GM23338 (cell line): ENCODE measurements around the gene HDGFL2. TPM values are rescaled to one million over a fixed set of nuclear protein-coding genes. Genes with fewer than 3 reads are reported as not detected.
A peak's percentile ranks its signal among the peaks of the same experiment; 100 is the strongest.

Experiments
- ATAC-seq: fragments of 200-7000 bp; cut with Tn5 transposase; 3 replicates; pipeline ENCODE4 v1.9.1; 2020
- DNase-seq: peaks from one replicate; pipeline ENCODE4 v3.0.0-alpha.2; 2015; ENCODE audit warnings: low spot score
- H2AFZ ChIP-seq: fragments of 200-600 bp; sonication (generic); 2 replicates; pipeline ENCODE4 v1.8.0; 2016; ENCODE audit warnings: antibody characterized with exemption, mild to moderate bottlenecking, moderate library complexity
- H3F3A ChIP-seq: fragments of 200-600 bp; sonication (generic); replicated peaks from 2 replicates; pipeline ENCODE4 v1.8.0; 2017; ENCODE audit warnings: antibody characterized with exemption, mixed run types, low read depth
- H3K27ac ChIP-seq: fragments of 200-600 bp; sonication (generic); 2 replicates; pipeline ENCODE4 v1.6.1; 2016; ENCODE audit warnings: low read depth
- H3K27me3 ChIP-seq: fragments of 200-600 bp; sonication (generic); 2 replicates; pipeline ENCODE4 v1.8.0; 2016; ENCODE audit warnings: mild to moderate bottlenecking, mixed run types, moderate library complexity; ENCODE audit not compliant: insufficient read depth
- H3K36me3 ChIP-seq: fragments of 200-600 bp; sonication (generic); 2 replicates; pipeline ENCODE4 v1.8.0; 2016; ENCODE audit warnings: mild to moderate bottlenecking; ENCODE audit not compliant: insufficient read depth
- H3K4me1 ChIP-seq: fragments of 200-600 bp; sonication (generic); 2 replicates; pipeline ENCODE4 v1.8.0; 2016; ENCODE audit warnings: mild to moderate bottlenecking, moderate library complexity; ENCODE audit not compliant: insufficient read depth
- H3K4me2 ChIP-seq: fragments of 200-600 bp; sonication (generic); 2 replicates; pipeline ENCODE4 v1.7.1; 2017; ENCODE audit warnings: mixed run types
- H3K4me3 ChIP-seq: fragments of 200-600 bp; sonication (generic); 2 replicates; pipeline ENCODE4 v1.6.1; 2016; ENCODE audit warnings: mixed run types
- H3K79me2 ChIP-seq: fragments of 200-600 bp; sonication (generic); replicated peaks from 2 replicates; pipeline ENCODE4 v1.8.0; 2017; ENCODE audit warnings: mild to moderate bottlenecking; ENCODE audit not compliant: insufficient read depth
- H3K9me2 ChIP-seq: fragments of 200-600 bp; sonication (generic); 2 replicates; pipeline ENCODE4 v1.8.0; 2017; ENCODE audit not compliant: insufficient read depth
- H4K20me1 ChIP-seq: fragments of 200-600 bp; sonication (generic); replicated peaks from 2 replicates; pipeline ENCODE4 v1.8.0; 2017; ENCODE audit warnings: mild to moderate bottlenecking; ENCODE audit not compliant: insufficient read depth
- H3K27ac Mint-ChIP-seq: 2 replicates; pipeline ENCODE4 v1.8.0; 2020; ENCODE audit warnings: inconsistent platforms, mild to moderate bottlenecking, moderate library complexity, mixed read lengths
- H3K27me3 Mint-ChIP-seq: 3 replicates; pipeline ENCODE4 v1.8.0; 2022; ENCODE audit warnings: low read depth, mild to moderate bottlenecking, moderate library complexity, mixed read lengths, inconsistent platforms; ENCODE audit not compliant: insufficient read depth, poor library complexity
- H3K36me3 Mint-ChIP-seq: 3 replicates; pipeline ENCODE4 v1.8.0; 2021; ENCODE audit warnings: low read depth, mild to moderate bottlenecking, inconsistent platforms, moderate library complexity, mixed read lengths
- H3K4me1 Mint-ChIP-seq: 3 replicates; pipeline ENCODE4 v1.8.0; 2020; ENCODE audit warnings: mild to moderate bottlenecking, inconsistent platforms, mixed read lengths
- H3K4me3 Mint-ChIP-seq: 3 replicates; pipeline ENCODE4 v1.8.0; 2021; ENCODE audit warnings: moderate library complexity, mild to moderate bottlenecking, inconsistent platforms, mixed read lengths
- H3K9me3 Mint-ChIP-seq: 3 replicates; pipeline ENCODE4 v1.8.0; 2020; ENCODE audit warnings: moderate library complexity, mild to moderate bottlenecking, inconsistent platforms, mixed read lengths
- CREB1 ChIP-seq: fragments of 250-450 bp; sonication (Bioruptor Pico); IDR thresholded peaks from 2 replicates; pipeline ENCODE4 v1.5.0; 2020; ENCODE audit warnings: low read depth, mild to moderate bottlenecking, moderate library complexity
- JUNB ChIP-seq: IDR thresholded peaks from one replicate; pipeline ENCODE4 v1.6.1; 2016; ENCODE audit warnings: antibody characterized with exemption; ENCODE audit not compliant: unreplicated experiment
- POLR2AphosphoS5 ChIP-seq: IDR thresholded peaks from 2 replicates; pipeline ENCODE4 v1.6.1; 2016; ENCODE audit warnings: antibody characterized with exemption, low read depth
- polyA plus RNA-seq: library from polyadenylated mRNA; unstranded; fragments of >200 nt; fragmentation: Nextera tagmentation; extraction: Ambion mirVana; gene quantifications from 2 replicates; pipeline ENCODE4 v1.2.1, GENCODE V29; 2016
- total RNA-seq: library from RNA; depleted of rRNA; stranded (reverse); fragments of >200 nt; shearing (Covaris generic); gene quantifications from 2 replicates; pipeline ENCODE4 v1.2.3, GENCODE V29; 2014
- TF ChIP-seq, protein P1 (sequence below): fragments of 250-450 bp; sonication (Bioruptor Pico); IDR thresholded peaks from 2 replicates; pipeline ENCODE4 v1.5.0; 2020; ENCODE audit warnings: mild to moderate bottlenecking, moderate library complexity
- TF ChIP-seq, protein P2 (sequence below): IDR thresholded peaks from one replicate; pipeline ENCODE4 v1.6.1; 2018; ENCODE audit warnings: antibody characterized with exemption; ENCODE audit not compliant: unreplicated experiment
- TF ChIP-seq, protein P3 (sequence below), 2 experiments: fragments of 200-600 bp in 1 of 2; sonication (generic) in 1 of 2; conservative IDR thresholded peaks; 2 replicates each; pipeline versions ENCODE4 v1.5.1 to v1.6.1; 2016 to 2017; ENCODE audit warnings: antibody characterized with exemption in 2 of 2, low read depth in 2 of 2, mild to moderate bottlenecking in 2 of 2, moderate library complexity in 1 of 2
- TF ChIP-seq, protein P4 (sequence below): IDR thresholded peaks from 2 replicates; pipeline ENCODE4 v1.6.1; 2016; ENCODE audit warnings: antibody characterized with exemption

HDGFL2 gene
- total and polyA plus RNA-seq, 2 experiments from 2014 or later, result 64.8 to 113 TPM

DNA sequence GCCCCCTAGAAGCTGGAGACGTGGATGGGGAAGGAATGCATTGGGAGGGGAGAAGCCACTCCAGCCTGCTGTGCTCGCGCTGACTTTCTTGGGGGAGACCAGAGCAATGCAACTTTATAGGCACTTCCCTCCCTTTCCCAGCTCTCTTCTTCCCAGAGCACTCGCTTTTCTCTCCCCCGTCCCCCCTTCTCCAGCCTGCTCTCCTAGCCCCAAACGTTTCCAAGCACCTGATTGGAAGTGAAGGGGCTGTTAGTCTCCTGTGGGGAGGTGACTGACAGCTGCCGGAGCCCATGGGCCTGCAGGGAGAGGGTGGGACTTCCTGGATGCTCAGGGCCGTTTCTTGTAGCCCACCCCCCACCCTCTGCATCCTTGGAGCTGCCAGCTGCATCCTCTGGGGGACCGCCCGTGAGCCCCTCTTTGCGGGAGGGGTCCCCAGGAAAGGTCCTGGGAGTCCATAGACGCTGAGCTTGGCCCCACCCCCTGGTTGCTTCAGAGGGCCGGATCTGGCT lies 2.5 kb downstream of the HDGFL2 start:
- H3K9me3 Mint-ChIP-seq, result no peaks in the 10 kb centered on the region
- Histone ChIP-seq H3K36me3 (0 out of 2 replicates have a peak, but pooled peaks cover 21% of the 10 kb centered on the region), H3K79me2 (peaks cover 38% of the 10 kb centered on the region), H3K4me2 (peak overlapping the region; percentile 85), H3K27ac (peak overlapping the region; percentile 64; the same call in 1 of the 2 replicates), H3K4me3 (peak overlapping the region; percentile 85), H4K20me1 (peaks cover 9% of the 10 kb centered on the region), H3K27me3 (no peaks in the 10 kb centered on the region), H3K4me1 (peaks cover 9% of the 10 kb centered on the region; the same call in 1 of the 2 replicates), H3K9me2 (no peaks in the 10 kb centered on the region), H3F3A (peaks cover 18% of the 10 kb centered on the region; the same call in 1 of the 2 replicates), H2AFZ (no peak overlapping the region)
- peaks cover 11% of the 10 kb centered on the region for H3K27me3 Mint-ChIP-seq
- H3K36me3 Mint-ChIP-seq, result peaks cover 26% of the 10 kb centered on the region
- ATAC-seq (peak; percentile 70), DNase-seq (peak; percentile 95)
- peaks cover 13% of the 10 kb centered on the region for H3K4me1 Mint-ChIP-seq
- peak overlapping the region; percentile 93 for H3K27ac Mint-ChIP-seq
- TF ChIP-seq POLR2AphosphoS5, result peak; percentile 67
- TF ChIP-seq, protein P1, sequence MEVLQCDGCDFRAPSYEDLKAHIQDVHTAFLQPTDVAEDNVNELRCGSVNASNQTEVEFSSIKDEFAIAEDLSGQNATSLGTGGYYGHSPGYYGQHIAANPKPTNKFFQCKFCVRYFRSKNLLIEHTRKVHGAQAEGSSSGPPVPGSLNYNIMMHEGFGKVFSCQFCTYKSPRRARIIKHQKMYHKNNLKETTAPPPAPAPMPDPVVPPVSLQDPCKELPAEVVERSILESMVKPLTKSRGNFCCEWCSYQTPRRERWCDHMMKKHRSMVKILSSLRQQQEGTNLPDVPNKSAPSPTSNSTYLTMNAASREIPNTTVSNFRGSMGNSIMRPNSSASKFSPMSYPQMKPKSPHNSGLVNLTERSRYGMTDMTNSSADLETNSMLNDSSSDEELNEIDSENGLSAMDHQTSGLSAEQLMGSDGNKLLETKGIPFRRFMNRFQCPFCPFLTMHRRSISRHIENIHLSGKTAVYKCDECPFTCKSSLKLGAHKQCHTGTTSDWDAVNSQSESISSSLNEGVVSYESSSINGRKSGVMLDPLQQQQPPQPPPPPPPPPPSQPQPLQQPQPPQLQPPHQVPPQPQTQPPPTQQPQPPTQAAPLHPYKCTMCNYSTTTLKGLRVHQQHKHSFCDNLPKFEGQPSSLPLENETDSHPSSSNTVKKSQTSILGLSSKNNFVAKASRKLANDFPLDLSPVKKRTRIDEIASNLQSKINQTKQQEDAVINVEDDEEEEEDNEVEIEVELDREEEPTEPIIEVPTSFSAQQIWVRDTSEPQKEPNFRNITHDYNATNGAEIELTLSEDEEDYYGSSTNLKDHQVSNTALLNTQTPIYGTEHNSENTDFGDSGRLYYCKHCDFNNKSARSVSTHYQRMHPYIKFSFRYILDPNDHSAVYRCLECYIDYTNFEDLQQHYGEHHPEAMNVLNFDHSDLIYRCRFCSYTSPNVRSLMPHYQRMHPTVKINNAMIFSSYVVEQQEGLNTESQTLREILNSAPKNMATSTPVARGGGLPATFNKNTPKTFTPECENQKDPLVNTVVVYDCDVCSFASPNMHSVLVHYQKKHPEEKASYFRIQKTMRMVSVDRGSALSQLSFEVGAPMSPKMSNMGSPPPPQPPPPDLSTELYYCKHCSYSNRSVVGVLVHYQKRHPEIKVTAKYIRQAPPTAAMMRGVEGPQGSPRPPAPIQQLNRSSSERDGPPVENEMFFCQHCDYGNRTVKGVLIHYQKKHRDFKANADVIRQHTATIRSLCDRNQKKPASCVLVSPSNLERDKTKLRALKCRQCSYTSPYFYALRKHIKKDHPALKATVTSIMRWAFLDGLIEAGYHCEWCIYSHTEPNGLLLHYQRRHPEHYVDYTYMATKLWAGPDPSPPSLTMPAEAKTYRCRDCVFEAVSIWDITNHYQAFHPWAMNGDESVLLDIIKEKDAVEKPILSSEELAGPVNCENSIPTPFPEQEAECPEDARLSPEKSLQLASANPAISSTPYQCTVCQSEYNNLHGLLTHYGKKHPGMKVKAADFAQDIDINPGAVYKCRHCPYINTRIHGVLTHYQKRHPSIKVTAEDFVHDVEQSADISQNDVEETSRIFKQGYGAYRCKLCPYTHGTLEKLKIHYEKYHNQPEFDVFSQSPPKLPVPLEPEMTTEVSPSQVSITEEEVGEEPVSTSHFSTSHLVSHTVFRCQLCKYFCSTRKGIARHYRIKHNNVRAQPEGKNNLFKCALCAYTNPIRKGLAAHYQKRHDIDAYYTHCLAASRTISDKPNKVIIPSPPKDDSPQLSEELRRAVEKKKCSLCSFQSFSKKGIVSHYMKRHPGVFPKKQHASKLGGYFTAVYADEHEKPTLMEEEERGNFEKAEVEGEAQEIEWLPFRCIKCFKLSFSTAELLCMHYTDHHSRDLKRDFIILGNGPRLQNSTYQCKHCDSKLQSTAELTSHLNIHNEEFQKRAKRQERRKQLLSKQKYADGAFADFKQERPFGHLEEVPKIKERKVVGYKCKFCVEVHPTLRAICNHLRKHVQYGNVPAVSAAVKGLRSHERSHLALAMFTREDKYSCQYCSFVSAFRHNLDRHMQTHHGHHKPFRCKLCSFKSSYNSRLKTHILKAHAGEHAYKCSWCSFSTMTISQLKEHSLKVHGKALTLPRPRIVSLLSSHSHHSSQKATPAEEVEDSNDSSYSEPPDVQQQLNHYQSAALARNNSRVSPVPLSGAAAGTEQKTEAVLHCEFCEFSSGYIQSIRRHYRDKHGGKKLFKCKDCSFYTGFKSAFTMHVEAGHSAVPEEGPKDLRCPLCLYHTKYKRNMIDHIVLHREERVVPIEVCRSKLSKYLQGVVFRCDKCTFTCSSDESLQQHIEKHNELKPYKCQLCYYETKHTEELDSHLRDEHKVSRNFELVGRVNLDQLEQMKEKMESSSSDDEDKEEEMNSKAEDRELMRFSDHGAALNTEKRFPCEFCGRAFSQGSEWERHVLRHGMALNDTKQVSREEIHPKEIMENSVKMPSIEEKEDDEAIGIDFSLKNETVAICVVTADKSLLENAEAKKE (CRISPR knock-in tag), result no peak
- peak overlapping the region; percentile 85 for H3K4me3 Mint-ChIP-seq

DNA sequence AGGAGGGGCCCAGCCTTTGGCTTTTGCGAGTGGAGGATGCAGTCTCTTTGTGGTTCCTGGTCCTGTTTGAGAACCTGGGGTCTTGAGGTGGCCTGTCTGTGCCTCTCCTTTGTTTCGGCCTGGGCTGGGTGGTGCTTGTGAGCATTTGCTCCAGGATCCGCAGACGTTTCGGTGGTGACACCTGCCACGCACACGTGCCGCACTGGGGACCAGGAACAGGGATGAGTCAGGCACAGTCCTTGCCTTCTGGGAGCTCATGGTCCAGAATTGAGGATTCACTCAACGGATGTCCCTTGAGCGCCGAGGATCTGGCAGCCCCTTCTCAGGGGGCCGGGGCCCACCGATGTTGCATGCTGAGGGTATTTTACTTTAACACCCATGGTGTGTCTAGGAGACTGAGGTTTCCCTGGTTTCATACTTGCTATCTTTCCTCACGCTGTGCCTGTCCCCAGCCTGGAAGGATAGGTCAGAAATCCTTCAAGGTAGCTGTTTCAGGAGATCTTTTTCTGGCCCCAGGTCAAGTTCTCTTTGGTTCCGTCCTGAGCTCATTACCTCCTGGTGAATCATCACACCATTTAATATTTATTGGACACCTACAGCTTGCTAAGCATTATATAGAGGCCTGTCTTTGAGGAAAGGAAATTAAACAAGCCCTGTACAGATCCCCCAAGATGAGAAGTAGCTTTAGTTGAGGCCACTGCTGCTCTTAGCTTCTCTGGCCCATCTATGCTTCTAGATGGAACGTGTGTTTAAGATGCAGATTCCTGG lies 5.1 kb downstream of the HDGFL2 start:
- no peaks in the 10 kb centered on the region for H3K27me3 ChIP-seq
- ATAC-seq (no peak), DNase-seq (no peak)
- no peak overlapping the region for H3K4me2 ChIP-seq
- no peak overlapping the region for H3K4me3 Mint-ChIP-seq
- peaks cover 9% of the 10 kb centered on the region; the same call in 1 of the 2 replicates for H3K4me1 ChIP-seq
- no peak overlapping the region for H2AFZ ChIP-seq
- H3K27ac Mint-ChIP-seq, result no peak overlapping the region
- peaks cover 38% of the 10 kb centered on the region for H3K79me2 ChIP-seq
- no peaks in the 10 kb centered on the region for H3K9me2 ChIP-seq
- peaks cover 9% of the 10 kb centered on the region for H3K4me1 Mint-ChIP-seq
- peaks cover 29% of the 10 kb centered on the region for H3K36me3 Mint-ChIP-seq
- no peaks in the 10 kb centered on the region for H3K9me3 Mint-ChIP-seq
- H3K27me3 Mint-ChIP-seq, result peaks cover 11% of the 10 kb centered on the region
- H3F3A ChIP-seq, result peaks cover 18% of the 10 kb centered on the region; the same call in 1 of the 2 replicates
- 0 out of 2 replicates have a peak, but pooled peaks cover 24% of the 10 kb centered on the region for H3K36me3 ChIP-seq
- no peak overlapping the region for H3K27ac ChIP-seq
- peaks cover 18% of the 10 kb centered on the region for H4K20me1 ChIP-seq
- no peak overlapping the region for H3K4me3 ChIP-seq
- no peak for TF ChIP-seq JUNB
- no peak for TF ChIP-seq CREB1 (CRISPR knock-in tag)
- TF ChIP-seq, protein P2, sequence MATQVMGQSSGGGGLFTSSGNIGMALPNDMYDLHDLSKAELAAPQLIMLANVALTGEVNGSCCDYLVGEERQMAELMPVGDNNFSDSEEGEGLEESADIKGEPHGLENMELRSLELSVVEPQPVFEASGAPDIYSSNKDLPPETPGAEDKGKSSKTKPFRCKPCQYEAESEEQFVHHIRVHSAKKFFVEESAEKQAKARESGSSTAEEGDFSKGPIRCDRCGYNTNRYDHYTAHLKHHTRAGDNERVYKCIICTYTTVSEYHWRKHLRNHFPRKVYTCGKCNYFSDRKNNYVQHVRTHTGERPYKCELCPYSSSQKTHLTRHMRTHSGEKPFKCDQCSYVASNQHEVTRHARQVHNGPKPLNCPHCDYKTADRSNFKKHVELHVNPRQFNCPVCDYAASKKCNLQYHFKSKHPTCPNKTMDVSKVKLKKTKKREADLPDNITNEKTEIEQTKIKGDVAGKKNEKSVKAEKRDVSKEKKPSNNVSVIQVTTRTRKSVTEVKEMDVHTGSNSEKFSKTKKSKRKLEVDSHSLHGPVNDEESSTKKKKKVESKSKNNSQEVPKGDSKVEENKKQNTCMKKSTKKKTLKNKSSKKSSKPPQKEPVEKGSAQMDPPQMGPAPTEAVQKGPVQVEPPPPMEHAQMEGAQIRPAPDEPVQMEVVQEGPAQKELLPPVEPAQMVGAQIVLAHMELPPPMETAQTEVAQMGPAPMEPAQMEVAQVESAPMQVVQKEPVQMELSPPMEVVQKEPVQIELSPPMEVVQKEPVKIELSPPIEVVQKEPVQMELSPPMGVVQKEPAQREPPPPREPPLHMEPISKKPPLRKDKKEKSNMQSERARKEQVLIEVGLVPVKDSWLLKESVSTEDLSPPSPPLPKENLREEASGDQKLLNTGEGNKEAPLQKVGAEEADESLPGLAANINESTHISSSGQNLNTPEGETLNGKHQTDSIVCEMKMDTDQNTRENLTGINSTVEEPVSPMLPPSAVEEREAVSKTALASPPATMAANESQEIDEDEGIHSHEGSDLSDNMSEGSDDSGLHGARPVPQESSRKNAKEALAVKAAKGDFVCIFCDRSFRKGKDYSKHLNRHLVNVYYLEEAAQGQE, result no peak
- TF ChIP-seq, protein P3, sequence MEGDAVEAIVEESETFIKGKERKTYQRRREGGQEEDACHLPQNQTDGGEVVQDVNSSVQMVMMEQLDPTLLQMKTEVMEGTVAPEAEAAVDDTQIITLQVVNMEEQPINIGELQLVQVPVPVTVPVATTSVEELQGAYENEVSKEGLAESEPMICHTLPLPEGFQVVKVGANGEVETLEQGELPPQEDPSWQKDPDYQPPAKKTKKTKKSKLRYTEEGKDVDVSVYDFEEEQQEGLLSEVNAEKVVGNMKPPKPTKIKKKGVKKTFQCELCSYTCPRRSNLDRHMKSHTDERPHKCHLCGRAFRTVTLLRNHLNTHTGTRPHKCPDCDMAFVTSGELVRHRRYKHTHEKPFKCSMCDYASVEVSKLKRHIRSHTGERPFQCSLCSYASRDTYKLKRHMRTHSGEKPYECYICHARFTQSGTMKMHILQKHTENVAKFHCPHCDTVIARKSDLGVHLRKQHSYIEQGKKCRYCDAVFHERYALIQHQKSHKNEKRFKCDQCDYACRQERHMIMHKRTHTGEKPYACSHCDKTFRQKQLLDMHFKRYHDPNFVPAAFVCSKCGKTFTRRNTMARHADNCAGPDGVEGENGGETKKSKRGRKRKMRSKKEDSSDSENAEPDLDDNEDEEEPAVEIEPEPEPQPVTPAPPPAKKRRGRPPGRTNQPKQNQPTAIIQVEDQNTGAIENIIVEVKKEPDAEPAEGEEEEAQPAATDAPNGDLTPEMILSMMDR (conservative IDR thresholded peaks at IDR 0.05; ENCODE audit: low read depth in 2 of 2), result no peak
- TF ChIP-seq, protein P4, sequence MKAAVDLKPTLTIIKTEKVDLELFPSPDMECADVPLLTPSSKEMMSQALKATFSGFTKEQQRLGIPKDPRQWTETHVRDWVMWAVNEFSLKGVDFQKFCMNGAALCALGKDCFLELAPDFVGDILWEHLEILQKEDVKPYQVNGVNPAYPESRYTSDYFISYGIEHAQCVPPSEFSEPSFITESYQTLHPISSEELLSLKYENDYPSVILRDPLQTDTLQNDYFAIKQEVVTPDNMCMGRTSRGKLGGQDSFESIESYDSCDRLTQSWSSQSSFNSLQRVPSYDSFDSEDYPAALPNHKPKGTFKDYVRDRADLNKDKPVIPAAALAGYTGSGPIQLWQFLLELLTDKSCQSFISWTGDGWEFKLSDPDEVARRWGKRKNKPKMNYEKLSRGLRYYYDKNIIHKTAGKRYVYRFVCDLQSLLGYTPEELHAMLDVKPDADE, result no peak
